Femur (tissue), 1 donor: ENCODE data around the gene ACSL6.
A peak's percentile ranks its signal among the peaks of the same experiment; 100 is the strongest.

Source experiments
- DNase-seq: peaks from one replicate; pipeline ENCODE4 v3.0.0-alpha.2; 2017

ACSL6 gene

GRCh38 chr5:132011622-132012343, at the start of gene ACSL6:
Gene ACSL6 (minus strand): TSS chr5:132011658. CDS start chr5:132011553, 105 bp downstream.
- no peak for DNase-seq

- DNase-seq, result peak; percentile 3
Observed at GRCh38 chr5:132060501-132061161, 49.2 kb upstream of the ACSL6 start, which contains the start of gene IL3. Gene IL3 (plus strand): TSS chr5:132060655. CDS start chr5:132060707, 52 bp downstream.

GRCh38 chr5:132059696-132060500, 48.4 kb upstream of the ACSL6 start:
- DNase-seq, result peak; percentile 11

- peak; percentile 5 for DNase-seq
Observed at GRCh38 chr5:132059043-132059695, 47.7 kb upstream of the ACSL6 start.

- DNase-seq, result no peak
Observed at GRCh38 chr5:132058646-132059042, 47.2 kb upstream of the ACSL6 start.

GRCh38 chr5:132057498-132058255, 46.2 kb upstream of the ACSL6 start:
- peak; percentile 4 for DNase-seq

GRCh38 chr5:132056610-132057497, 45.4 kb upstream of the ACSL6 start:
- DNase-seq, result peak; percentile 12

- peak; percentile 6 for DNase-seq
Observed at GRCh38 chr5:132055808-132056609, 44.6 kb upstream of the ACSL6 start.

- DNase-seq, result peak; percentile 5
Observed at GRCh38 chr5:132055441-132055807, 44.0 kb upstream of the ACSL6 start.

GRCh38 chr5:132054697-132055440, 43.4 kb upstream of the ACSL6 start:
- DNase-seq, result no peak

GRCh38 chr5:132054031-132054696, 42.7 kb upstream of the ACSL6 start:
- no peak for DNase-seq

GRCh38 chr5:132053483-132053882, 42.0 kb upstream of the ACSL6 start:
- DNase-seq, result no peak

GRCh38 chr5:132052520-132052919, 41.1 kb upstream of the ACSL6 start:
- no peak for DNase-seq

GRCh38 chr5:132050661-132051552, 39.4 kb upstream of the ACSL6 start:
- DNase-seq, result peak; percentile 7

- DNase-seq, result peak; percentile 24
Observed at GRCh38 chr5:132050136-132050535, 38.7 kb upstream of the ACSL6 start.

- no peak for DNase-seq
Observed at GRCh38 chr5:132049559-132049958, 38.1 kb upstream of the ACSL6 start.

GRCh38 chr5:132049093-132049492, 37.6 kb upstream of the ACSL6 start:
- DNase-seq, result no peak

GRCh38 chr5:132046880-132047299, 35.4 kb upstream of the ACSL6 start:
- DNase-seq, result no peak
